Left ventricle myocardium inferior (tissue), 1 donor: ENCODE data around the gene TOLLIP. TPM values are rescaled to one million over a fixed set of nuclear protein-coding genes. Genes with fewer than 3 reads are reported as not detected.

Experiments
- DNase-seq: peaks from one replicate; pipeline ENCODE4 v3.0.0-alpha.2; 2020
- H3K27ac ChIP-seq: fragments of 200-600 bp; replicated peaks from 2 replicates; pipeline ENCODE4 v1.8.0; 2021
- H3K27me3 ChIP-seq: fragments of 200-600 bp; 2 replicates; pipeline ENCODE4 v1.8.0; 2021; ENCODE audit warnings: low read depth
- H3K36me3 ChIP-seq: fragments of 200-600 bp; 2 replicates; pipeline ENCODE4 v1.8.0; 2021
- H3K4me1 ChIP-seq: fragments of 200-600 bp; 2 replicates; pipeline ENCODE4 v1.8.0; 2021
- H3K4me3 ChIP-seq: fragments of 200-600 bp; 2 replicates; pipeline ENCODE4 v1.8.0; 2021; ENCODE audit warnings: mild to moderate bottlenecking, moderate library complexity
- H3K9me3 ChIP-seq: fragments of 200-600 bp; replicated peaks from 2 replicates; pipeline ENCODE4 v1.8.0; 2021
- CTCF ChIP-seq: fragments of 200-600 bp; IDR thresholded peaks from 2 replicates; pipeline ENCODE4 v1.8.0; 2021; ENCODE audit warnings: antibody characterized with exemption, mild to moderate bottlenecking, borderline replicate concordance
- intact Hi-C: fragments of 100-400 bp; cut with micrococcal nuclease; formaldehyde crosslinking; loops from one replicate; pipeline ENCODE4 v1.11.0; 2022
- total RNA-seq: library from RNA; stranded (reverse); fragmentation: NEBNext Ultra II Directional; extraction: Animal tissue kit (Norgen Biotek cat#: 25700); gene quantifications from one replicate; pipeline ENCODE4 v1.2.1, GENCODE V29; 2021
- donor health status: DM: no; HTN: yes; CAD: no; lungs with severe emphysema.

The TOLLIP gene
- total RNA-seq, 1 donor from 2014 or later, result 51.9 TPM

- peaks cover 21% of the 10 kb centered on the region for H3K4me1 ChIP-seq
- intact Hi-C loops, result no loop called here
- no peaks in the 10 kb centered on the region for H3K9me3 ChIP-seq
- no peak for DNase-seq
- no peak for TF ChIP-seq CTCF
- H3K4me3 ChIP-seq, result no peak overlapping the region
- no peaks in the 10 kb centered on the region for H3K27me3 ChIP-seq
- H3K27ac ChIP-seq, result no peak overlapping the region
- H3K36me3 ChIP-seq, result peaks cover 43% of the 10 kb centered on the region
These were observed 34.4 kb downstream of the TOLLIP start for GRCh38 chr11:1275021-1275420.

GRCh38 chr11:1274501-1274900 lies 34.9 kb downstream of the TOLLIP start:
- no peaks in the 10 kb centered on the region for H3K27me3 ChIP-seq
- intact Hi-C loops, result no loop called here
- H3K9me3 ChIP-seq, result peaks cover under 1% of the 10 kb centered on the region
- H3K4me1 ChIP-seq, result peaks cover 21% of the 10 kb centered on the region
- TF ChIP-seq CTCF, result no peak
- peaks cover 37% of the 10 kb centered on the region for H3K36me3 ChIP-seq
- no peak for DNase-seq
- H3K4me3 ChIP-seq, result no peak overlapping the region
- no peak overlapping the region for H3K27ac ChIP-seq

- Histone ChIP-seq H3K27me3 (no peaks in the 10 kb centered on the region), H3K4me3 (no peak overlapping the region), H3K36me3 (peaks cover 27% of the 10 kb centered on the region), H3K27ac (no peak overlapping the region), H3K4me1 (peaks cover 26% of the 10 kb centered on the region), H3K9me3 (peaks cover 5% of the 10 kb centered on the region)
- no peak for TF ChIP-seq CTCF
- no peak for DNase-seq
- intact Hi-C loops, result no loop called here
These were observed 36.9 kb downstream of the TOLLIP start for GRCh38 chr11:1272531-1272930.

- Histone ChIP-seq H3K36me3 (peaks cover 21% of the 10 kb centered on the region), H3K27ac (no peak overlapping the region), H3K4me1 (peaks cover 31% of the 10 kb centered on the region), H3K9me3 (peaks cover 5% of the 10 kb centered on the region), H3K27me3 (no peaks in the 10 kb centered on the region), H3K4me3 (no peak overlapping the region)
- TF ChIP-seq CTCF, result no peak
- DNase-seq, result no peak
- intact Hi-C loops, result no loop called here
These were observed 37.5 kb downstream of the TOLLIP start for GRCh38 chr11:1271927-1272326.

GRCh38 chr11:1271406-1271805 lies 38.0 kb downstream of the TOLLIP start:
- TF ChIP-seq CTCF, result no peak
- H3K9me3 ChIP-seq, result peaks cover 5% of the 10 kb centered on the region
- DNase-seq, result no peak
- H3K27me3 ChIP-seq, result no peaks in the 10 kb centered on the region
- H3K36me3 ChIP-seq, result peaks cover 16% of the 10 kb centered on the region
- H3K27ac ChIP-seq, result no peak overlapping the region
- peaks cover 26% of the 10 kb centered on the region for H3K4me1 ChIP-seq
- H3K4me3 ChIP-seq, result no peak overlapping the region
- intact Hi-C loops, result no loop called here

- Histone ChIP-seq H3K9me3 (peaks cover 5% of the 10 kb centered on the region), H3K4me1 (peaks cover 21% of the 10 kb centered on the region)
- intact Hi-C loops, result no loop called here
These were observed 38.4 kb downstream of the TOLLIP start for GRCh38 chr11:1271002-1271401.

More at GRCh38 chr11:1271002-1271401, 38.4 kb downstream of the TOLLIP start:
- Histone ChIP-seq H3K27ac (no peak overlapping the region), H3K36me3 (peaks cover 12% of the 10 kb centered on the region), H3K27me3 (no peaks in the 10 kb centered on the region), H3K4me3 (no peak overlapping the region)
- no peak for DNase-seq
- TF ChIP-seq CTCF, result no peak
